ENCODE results near the gene SEC16A.

Gene SEC16A

DNA sequence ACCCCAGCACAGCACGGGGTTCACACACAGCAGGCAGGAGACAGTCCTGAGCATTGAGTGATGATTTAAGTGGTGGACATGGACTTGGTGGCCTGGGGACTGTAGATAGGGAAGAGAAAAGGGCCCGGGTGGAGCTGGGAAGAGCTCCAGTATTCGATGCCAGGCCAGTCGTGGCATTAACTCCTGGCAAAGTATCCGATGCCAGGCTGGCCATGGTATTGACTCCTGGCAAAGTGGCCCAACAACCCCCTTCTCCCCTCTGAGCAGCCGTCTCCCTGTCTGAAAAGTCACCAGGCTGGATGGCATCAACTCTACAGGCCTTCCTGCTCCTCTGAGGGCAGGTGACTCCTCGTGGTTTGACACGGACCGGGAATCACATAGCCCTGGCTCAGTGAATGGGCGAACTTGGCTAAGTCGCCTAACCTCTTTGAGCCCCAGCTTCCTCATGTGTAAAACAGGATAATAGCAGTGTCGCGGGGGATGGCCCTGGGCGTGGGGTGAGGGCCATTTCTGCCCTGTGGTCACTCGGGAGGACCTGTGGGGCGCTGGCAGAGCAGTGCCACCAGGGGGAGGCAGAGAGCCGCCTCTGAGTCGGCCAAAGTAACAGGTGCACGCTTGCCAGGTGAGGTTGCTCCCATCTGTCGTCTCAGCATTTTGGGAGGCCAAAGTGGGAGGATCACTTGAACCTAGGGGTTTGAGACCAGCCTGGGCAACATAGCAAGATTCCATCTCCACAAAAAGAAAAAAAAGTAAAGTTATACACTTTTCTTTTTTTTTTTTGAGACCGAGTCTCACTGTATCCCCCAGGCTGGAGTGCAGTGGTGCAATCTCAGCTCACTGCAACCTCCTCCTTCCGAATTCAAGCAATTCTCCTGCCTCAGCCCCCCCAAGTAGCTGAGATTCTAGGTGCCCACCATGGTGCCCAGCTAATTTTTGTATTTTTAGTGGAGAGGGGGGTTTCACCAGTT lies 5.7 kb upstream of the SEC16A start:
- H3K9me3 ChIP-seq (ENCODE audit: insufficient read depth, low read length): no peaks in the 10 kb centered on the region
- H3K4me1 ChIP-seq (ENCODE audit: insufficient read depth, insufficient read length): peaks cover 15% of the 10 kb centered on the region
- TF ChIP-seq ZNF274 (IDR thresholded peaks at IDR 0.05; ENCODE audit: low read depth, low read length): no peak
- no peak for TF ChIP-seq SUZ12 (IDR thresholded peaks at IDR 0.05; ENCODE audit: extremely low read depth, insufficient read depth, insufficient read length)
- TF ChIP-seq YY1 (IDR thresholded peaks at IDR 0.05; ENCODE audit: insufficient read depth, insufficient read length): no peak
- peak; percentile 43 for DNase-seq (ENCODE audit: low read depth, low spot score)
- H3K4me3 ChIP-seq (ENCODE audit: insufficient read length, low read depth): no peak overlapping the region
- peaks cover 5% of the 10 kb centered on the region for H3K27me3 ChIP-seq (ENCODE audit: insufficient read depth, insufficient read length)
- H3K9ac ChIP-seq (ENCODE audit: insufficient read length, low read depth): no peak overlapping the region
- H3K36me3 ChIP-seq (ENCODE audit: insufficient read depth, insufficient read length, low read length): no peaks in the 10 kb centered on the region

DNA sequence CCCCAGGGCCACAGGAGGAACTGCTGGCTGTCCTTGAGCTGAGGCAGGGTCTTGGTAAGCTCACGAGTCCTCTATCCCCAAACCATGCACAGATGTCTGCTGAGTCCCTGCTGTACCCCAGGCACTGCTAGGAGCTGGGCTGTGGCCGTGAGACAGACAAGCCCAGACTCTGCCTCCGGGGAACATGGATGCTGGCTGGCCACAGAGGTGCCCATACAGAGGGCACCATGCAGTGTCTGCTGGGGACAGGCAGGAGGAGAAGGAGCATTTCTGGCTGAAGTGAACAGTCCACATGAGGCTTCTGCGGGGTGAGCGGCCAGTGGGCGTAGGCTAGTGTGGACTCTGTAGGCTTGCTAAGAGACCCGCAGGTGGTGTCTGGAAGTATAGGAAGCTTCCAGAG lies 4.8 kb upstream of the SEC16A start:
- no peaks in the 10 kb centered on the region for H3K36me3 ChIP-seq (ENCODE audit: insufficient read depth, insufficient read length, low read length)
- no peak for TF ChIP-seq SUZ12 (IDR thresholded peaks at IDR 0.05; ENCODE audit: extremely low read depth, insufficient read depth, insufficient read length)
- TF ChIP-seq YY1 (IDR thresholded peaks at IDR 0.05; ENCODE audit: insufficient read depth, insufficient read length): no peak
- no peak for TF ChIP-seq ZNF274 (IDR thresholded peaks at IDR 0.05; ENCODE audit: low read depth, low read length)
- H3K4me3 ChIP-seq (ENCODE audit: insufficient read length, low read depth): no peak overlapping the region
- H3K9me3 ChIP-seq (ENCODE audit: insufficient read depth, low read length): no peaks in the 10 kb centered on the region
- peaks cover 5% of the 10 kb centered on the region for H3K27me3 ChIP-seq (ENCODE audit: insufficient read depth, insufficient read length)
- DNase-seq (ENCODE audit: low read depth, low spot score): no peak
- peak overlapping the region; percentile 1 for H3K9ac ChIP-seq (ENCODE audit: insufficient read length, low read depth)
- H3K4me1 ChIP-seq (ENCODE audit: insufficient read depth, insufficient read length): peaks cover 13% of the 10 kb centered on the region

DNA sequence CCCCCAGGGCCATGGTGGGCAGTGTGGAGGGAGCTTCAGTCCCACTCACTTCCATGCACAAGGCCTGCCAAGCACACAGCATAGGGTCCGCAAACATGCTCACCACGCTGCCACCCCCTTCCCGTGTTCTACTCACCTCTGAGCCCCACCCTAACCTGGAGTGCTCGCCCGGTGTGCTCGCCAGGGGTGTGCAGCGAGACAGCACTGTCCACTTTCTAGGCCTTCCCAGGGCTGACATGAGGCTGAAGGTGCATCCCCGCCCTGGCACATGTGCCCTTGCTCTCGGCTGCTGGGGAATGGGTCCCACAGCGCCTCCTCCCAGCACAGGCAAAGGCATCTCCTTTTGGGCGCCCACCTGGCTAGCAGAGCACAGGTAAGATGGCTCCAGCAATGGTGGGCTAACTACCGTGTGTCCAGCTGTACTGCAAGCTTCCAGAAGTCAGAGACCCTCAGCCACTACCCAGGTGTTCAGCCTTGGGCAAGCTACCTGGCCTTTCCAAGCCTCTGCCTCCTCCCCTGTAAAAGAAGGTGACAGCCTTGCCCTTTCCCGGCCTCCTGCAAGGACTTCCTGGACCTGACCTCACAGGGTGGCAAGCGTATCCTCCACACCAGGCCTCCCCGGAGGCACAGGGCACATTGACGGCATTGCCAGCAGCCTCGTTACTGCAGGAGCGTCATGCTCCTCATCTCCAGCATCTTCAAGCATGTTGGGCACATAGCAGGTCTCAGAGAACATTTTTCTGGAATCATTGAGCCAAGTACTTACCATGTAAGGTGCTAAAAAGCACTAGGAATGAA lies 4.2 kb upstream of the SEC16A start:
- H3K9me3 ChIP-seq (ENCODE audit: insufficient read depth, low read length): no peaks in the 10 kb centered on the region
- no peaks in the 10 kb centered on the region for H3K36me3 ChIP-seq (ENCODE audit: insufficient read depth, insufficient read length, low read length)
- H3K9ac ChIP-seq (ENCODE audit: insufficient read length, low read depth): peak overlapping the region; percentile 1
- H3K4me1 ChIP-seq (ENCODE audit: insufficient read depth, insufficient read length): peaks cover 13% of the 10 kb centered on the region
- H3K27me3 ChIP-seq (ENCODE audit: insufficient read depth, insufficient read length): peaks cover 5% of the 10 kb centered on the region
- DNase-seq (ENCODE audit: low read depth, low spot score): no peak
- no peak overlapping the region for H3K4me3 ChIP-seq (ENCODE audit: insufficient read length, low read depth)
- TF ChIP-seq ZNF274 (IDR thresholded peaks at IDR 0.05; ENCODE audit: low read depth, low read length): no peak
- TF ChIP-seq SUZ12 (IDR thresholded peaks at IDR 0.05; ENCODE audit: extremely low read depth, insufficient read depth, insufficient read length): no peak
- no peak for TF ChIP-seq YY1 (IDR thresholded peaks at IDR 0.05; ENCODE audit: insufficient read depth, insufficient read length)

DNA sequence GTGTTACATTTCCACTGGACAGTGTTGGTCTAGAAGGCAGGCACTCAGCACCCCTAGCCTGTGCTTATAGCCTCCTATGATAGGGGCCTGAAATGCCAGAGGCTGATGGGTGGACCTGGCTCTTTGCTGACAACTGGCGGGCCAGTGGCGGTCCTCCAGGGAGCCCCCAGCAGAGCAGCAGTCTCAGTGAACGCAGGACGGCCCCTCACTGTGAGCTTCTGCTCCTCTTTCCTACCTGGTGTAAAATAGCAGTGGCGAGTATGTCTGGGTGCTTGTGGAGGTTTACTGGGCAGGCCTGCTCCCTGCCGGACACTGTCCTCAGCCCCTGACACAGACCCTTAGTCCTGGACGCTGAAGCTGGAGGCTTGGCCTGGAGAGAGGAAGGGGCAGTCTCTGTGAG lies 3.3 kb upstream of the SEC16A start:
- TF ChIP-seq YY1 (IDR thresholded peaks at IDR 0.05; ENCODE audit: insufficient read depth, insufficient read length): no peak
- no peak for TF ChIP-seq ZNF274 (IDR thresholded peaks at IDR 0.05; ENCODE audit: low read depth, low read length)
- TF ChIP-seq SUZ12 (IDR thresholded peaks at IDR 0.05; ENCODE audit: extremely low read depth, insufficient read depth, insufficient read length): no peak
- Histone ChIP-seq H3K4me1 (ENCODE audit: insufficient read depth, insufficient read length) (peaks cover 17% of the 10 kb centered on the region), H3K27me3 (ENCODE audit: insufficient read depth, insufficient read length) (peaks cover 5% of the 10 kb centered on the region), H3K9ac (ENCODE audit: insufficient read length, low read depth) (no peak overlapping the region), H3K9me3 (ENCODE audit: insufficient read depth, low read length) (no peaks in the 10 kb centered on the region), H3K36me3 (ENCODE audit: insufficient read depth, insufficient read length, low read length) (no peaks in the 10 kb centered on the region), H3K4me3 (ENCODE audit: insufficient read length, low read depth) (no peak overlapping the region)
- DNase-seq (ENCODE audit: low read depth, low spot score): no peak

DNA sequence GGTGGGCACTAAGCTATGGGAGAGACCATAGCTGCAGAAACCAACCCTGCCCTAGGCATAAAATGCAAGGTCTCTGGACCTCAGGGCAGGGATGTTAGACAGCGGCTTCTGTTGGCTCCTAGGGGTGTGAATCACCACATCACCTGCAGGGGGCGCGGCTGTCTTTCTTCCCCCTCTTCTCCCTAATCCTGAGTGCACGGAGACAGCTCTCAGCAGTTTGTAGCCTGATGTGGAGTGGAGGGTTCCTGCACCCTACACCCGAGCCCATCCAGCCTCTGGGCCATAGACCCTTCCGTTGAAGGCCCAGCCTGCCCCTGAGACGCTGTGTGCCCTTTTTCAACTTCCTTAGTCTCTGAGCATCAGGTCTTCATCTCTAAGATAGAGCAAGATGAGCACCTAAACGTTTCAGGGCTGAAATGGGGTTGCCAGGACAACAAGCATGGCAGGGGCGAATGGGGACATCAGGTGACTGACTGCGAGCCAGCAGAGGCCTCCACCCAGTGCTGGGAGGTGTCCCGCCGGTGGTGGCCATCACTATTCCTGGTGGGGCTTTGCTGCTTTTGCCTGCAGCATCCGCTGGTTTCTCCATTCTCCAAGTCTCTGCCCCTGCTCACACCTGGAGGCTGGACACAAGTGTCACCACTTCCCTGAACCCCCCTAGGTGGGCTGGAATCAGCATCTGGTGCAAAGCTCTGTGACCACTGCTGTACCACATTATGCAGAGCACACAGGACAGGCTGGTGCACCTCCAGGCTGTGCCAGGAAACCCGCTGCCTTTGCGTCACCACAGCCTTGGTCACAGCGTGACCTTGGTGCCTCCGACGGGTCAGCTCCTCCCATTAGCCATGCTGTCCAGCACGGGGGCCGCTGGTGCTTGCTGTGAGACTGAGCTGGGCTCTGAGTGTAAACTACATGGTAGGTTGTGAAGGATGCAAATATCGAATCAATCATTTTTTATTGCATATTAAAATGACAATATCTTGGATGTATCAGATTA lies 2.5 kb upstream of the SEC16A start:
- DNase-seq (ENCODE audit: low read depth, low spot score): peak; percentile 58
- Histone ChIP-seq H3K4me1 (ENCODE audit: insufficient read depth, insufficient read length) (peaks cover 17% of the 10 kb centered on the region), H3K36me3 (ENCODE audit: insufficient read depth, insufficient read length, low read length) (peaks cover 1% of the 10 kb centered on the region), H3K4me3 (ENCODE audit: insufficient read length, low read depth) (no peak overlapping the region), H3K9ac (ENCODE audit: insufficient read length, low read depth) (peak overlapping the region; percentile 37), H3K9me3 (ENCODE audit: insufficient read depth, low read length) (no peaks in the 10 kb centered on the region), H3K27me3 (ENCODE audit: insufficient read depth, insufficient read length) (peaks cover 5% of the 10 kb centered on the region)
- TF ChIP-seq YY1 (IDR thresholded peaks at IDR 0.05; ENCODE audit: insufficient read depth, insufficient read length): no peak

DNA sequence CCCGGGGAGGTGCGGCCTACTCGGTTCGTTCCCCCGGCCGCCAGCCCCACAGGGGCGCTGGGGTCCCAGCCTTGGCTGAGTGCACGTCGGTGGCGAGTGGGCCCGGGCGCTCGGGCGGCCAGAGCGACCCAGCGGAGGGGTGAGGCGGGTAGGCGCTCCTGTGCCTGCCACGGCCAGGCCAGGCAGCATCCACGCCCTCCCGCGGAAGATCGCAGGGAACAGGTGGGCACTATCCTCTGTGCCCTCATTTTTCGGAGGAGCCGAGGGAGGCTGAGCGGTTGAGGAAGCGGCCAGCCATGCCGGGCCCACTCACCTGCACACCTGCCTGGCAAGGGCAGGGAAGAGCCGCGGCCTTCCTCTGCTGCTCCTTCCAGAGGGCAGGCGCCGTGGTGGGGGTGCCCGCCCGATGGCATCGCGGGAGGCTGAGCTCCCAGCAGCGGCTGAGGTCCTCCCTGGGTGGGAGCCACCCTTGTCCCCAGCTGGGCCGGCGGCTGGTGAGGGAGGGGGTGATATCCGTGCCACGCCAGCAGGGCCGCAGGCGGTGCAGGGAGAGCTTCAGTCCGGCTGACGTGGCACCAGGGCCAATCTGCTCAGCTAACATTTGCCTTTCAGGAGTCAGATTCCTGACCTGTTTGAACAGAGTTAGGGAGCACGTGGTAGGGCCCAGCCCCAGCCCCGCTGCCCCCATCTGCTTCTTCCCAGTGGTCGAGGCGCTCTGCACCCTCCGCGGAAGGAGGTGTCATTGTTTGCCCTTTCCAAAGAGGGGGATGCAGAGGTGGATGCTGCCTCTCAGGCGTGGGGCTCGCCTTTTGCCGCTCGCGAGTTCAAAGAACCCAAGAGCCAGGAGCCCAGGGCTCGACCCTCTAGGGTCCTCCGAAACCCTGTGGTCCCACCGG lies 1.6 kb upstream of the SEC16A start:
- H3K9ac ChIP-seq (ENCODE audit: insufficient read length, low read depth): peak overlapping the region; percentile 87
- no peak for DNase-seq (ENCODE audit: low read depth, low spot score)

More for the DNA sequence above, 1.6 kb upstream of the SEC16A start:
- TF ChIP-seq SUZ12 (IDR thresholded peaks at IDR 0.05; ENCODE audit: extremely low read depth, insufficient read depth, insufficient read length) (no peak), YY1 (IDR thresholded peaks at IDR 0.05; ENCODE audit: insufficient read depth, insufficient read length) (no peak), ZNF274 (IDR thresholded peaks at IDR 0.05; ENCODE audit: low read depth, low read length) (no peak)
- no peaks in the 10 kb centered on the region for H3K9me3 ChIP-seq (ENCODE audit: insufficient read depth, low read length)
- H3K27me3 ChIP-seq (ENCODE audit: insufficient read depth, insufficient read length): peaks cover 2% of the 10 kb centered on the region
- peaks cover 11% of the 10 kb centered on the region for H3K36me3 ChIP-seq (ENCODE audit: insufficient read depth, insufficient read length, low read length)
- H3K4me1 ChIP-seq (ENCODE audit: insufficient read depth, insufficient read length): peaks cover 19% of the 10 kb centered on the region
- peak overlapping the region; percentile 55 for H3K4me3 ChIP-seq (ENCODE audit: insufficient read length, low read depth)
